ENCODE data around the gene ZNF860.

The ZNF860 gene

GRCh38 chr3:31981206-31982181 is at the start of gene ZNF860, which contains the start of gene OSBPL10:
Gene ZNF860, plus strand, starts transcription at chr3:31981750. Its CDS starts 7,330 bp downstream, at chr3:31989080.
Gene OSBPL10, minus strand, starts transcription at chr3:31981262. Its CDS starts 83 bp downstream, at chr3:31981179.
- DNase-seq (ENCODE audit: low spot score) = peak; percentile 92

DNA sequence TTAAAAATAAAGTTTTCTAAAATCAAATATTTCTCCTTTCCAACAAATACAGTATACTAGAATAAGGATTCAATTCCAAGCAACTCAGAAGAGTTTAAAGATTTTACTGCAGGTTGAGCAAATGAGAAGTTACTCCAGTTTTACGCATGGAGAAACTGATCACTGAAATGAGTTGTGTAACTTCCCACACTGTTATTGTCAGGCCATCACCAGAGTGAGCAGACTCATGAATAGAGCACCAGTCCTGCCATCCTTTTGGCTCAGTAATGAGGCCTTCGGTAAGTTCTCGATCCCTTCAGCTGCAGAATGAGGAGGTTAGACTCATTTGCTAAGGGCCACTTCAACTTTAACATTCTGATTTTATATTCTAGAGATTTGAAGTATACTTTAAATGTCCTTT is 48.6 kb upstream of the ZNF860 start:
- DNase-seq (ENCODE audit: low spot score) (no peak), FAIRE-seq (no peak)

More at GRCh38 chr3:31981206-31982181, at the start of gene ZNF860, which contains the start of gene OSBPL10:
- FAIRE-seq = peak; percentile 81

GRCh38 chr3:31934018-31934417 is 47.5 kb upstream of the ZNF860 start:
- DNase-seq (ENCODE audit: low spot score) (no peak), FAIRE-seq (no peak)

DNA sequence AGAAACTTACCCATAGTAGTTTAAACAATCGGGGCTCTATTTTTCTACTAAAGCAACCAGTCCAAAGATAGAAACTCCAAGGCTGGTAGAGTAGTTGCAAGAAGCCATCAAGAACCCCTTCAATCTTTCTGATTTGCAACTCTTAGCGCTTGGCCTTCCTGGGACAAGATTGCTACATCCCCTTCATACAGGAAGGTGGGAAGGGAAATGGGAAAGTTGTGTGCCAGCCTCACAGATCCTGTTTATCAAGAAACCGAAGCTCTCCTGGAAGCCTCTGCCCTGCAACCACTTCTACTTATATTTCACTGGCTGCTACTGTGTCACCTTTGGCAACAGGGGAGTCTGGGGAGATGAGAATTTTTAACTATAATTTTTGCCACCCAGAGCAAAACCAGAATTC is 46.7 kb upstream of the ZNF860 start:
- DNase-seq (ENCODE audit: low spot score) (no peak), FAIRE-seq (no peak)

DNA sequence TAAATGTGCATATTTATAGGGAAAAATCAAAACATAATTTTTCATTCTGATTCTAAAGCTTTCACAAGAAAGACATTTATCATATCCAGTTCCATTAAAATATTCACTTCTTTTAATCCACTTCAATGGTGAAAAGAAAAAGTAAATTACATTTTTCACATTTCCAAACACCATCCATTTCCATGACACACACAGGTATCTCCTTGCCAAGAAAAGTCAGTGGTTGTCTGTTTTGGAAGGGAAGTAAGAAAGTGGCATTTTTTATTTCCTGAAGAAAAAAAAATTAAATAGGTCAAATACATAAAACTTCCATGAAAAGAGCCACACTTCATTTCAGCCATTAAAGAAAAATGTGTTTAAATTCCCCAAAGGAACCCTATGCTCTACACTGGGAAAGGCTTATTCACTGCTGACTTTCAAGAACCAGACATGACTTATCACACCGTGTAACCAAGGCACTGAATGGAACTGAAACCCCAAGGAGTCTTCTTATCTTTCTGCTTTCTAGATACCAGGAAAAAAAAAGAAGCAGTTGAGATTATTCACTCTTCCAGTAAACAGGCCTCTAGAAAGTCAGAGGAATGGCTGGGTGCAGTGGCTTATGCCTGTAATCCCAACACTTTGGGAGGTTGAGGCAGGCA is 45.0 kb upstream of the ZNF860 start:
- DNase-seq (ENCODE audit: low spot score) = no peak
- no peak for FAIRE-seq

GRCh38 chr3:31937225-31937624 is 44.3 kb upstream of the ZNF860 start:
- no peak for DNase-seq (ENCODE audit: low spot score)

DNA sequence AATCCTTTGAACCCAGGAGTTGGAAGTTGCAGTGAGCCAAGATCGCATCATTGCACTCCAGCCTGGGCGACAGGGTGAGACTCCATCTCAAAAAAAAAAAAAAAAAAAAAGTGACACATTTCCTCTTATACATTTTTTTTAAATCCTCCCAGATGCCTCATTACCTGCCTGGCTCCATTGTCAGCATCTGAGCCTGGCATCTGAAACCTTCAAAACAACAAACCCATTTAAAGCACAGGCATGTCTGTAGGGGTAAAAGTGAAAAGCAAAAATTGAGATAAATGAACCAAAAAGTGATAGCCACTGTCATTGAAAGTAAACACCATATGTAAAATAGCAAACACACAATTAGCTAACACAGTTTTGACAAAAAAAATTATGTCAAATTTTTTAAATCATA is 39.1 kb upstream of the ZNF860 start:
- no peak for FAIRE-seq

More at GRCh38 chr3:31937225-31937624, 44.3 kb upstream of the ZNF860 start:
- FAIRE-seq = no peak

GRCh38 chr3:31943041-31943440 is 38.5 kb upstream of the ZNF860 start:
- FAIRE-seq = no peak

More for the DNA sequence above, 39.1 kb upstream of the ZNF860 start:
- DNase-seq (ENCODE audit: low spot score) = no peak

GRCh38 chr3:31945738-31946052 is 35.9 kb upstream of the ZNF860 start:
- DNase-seq (ENCODE audit: low spot score) = no peak
- no peak for FAIRE-seq

More at GRCh38 chr3:31943041-31943440, 38.5 kb upstream of the ZNF860 start:
- no peak for DNase-seq (ENCODE audit: low spot score)

DNA sequence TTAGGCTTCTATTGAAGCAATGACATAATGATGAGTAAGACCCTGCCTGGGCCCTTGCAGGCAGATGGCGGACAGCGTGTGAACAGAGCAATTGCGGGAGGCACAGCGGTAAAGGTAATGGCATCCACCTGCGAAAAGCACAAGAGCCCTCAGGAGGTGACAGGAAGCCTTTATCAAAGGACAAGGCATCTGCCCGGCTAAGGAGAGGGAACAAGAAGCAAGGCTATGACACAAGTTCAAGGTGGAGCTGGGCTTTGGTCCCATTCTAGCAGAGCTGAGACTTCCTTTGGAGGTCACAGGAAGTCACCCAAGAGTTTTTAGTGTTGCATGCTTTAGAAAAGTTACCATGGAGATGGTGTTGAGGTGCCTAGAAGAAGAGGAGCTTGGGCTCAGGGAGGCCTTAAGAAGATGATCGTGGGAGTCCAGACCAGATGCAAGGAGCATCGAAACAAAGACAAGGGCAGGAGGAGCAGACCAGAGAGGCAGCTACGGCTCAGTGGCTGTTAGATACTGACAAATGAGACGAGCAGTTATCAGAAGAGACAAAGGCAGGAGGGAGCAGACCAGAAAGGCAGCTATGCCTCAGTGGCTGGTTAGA is 35.0 kb upstream of the ZNF860 start:
- DNase-seq (ENCODE audit: low spot score) = no peak
- FAIRE-seq = no peak

DNA sequence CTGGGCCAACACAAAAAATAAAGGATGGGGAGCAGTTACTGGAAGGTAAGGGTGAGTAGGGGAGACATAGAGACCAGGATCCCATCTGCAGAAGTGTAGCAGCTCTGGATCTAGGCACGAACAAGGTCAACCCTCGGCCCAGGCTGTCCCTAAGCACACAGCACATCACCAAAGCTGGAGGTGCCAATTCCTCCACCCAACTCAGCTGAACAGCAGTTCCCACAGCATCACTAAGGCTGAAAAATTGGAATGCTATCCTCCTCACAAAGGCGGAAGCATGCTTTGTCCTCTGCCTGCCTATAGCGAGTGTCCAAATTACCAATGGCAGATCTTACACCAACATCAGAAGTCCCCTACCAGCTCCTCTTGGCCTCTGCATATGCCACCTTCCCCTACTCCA is 34.4 kb upstream of the ZNF860 start:
- DNase-seq (ENCODE audit: low spot score) (no peak), FAIRE-seq (no peak)

GRCh38 chr3:31947671-31948091 is 33.9 kb upstream of the ZNF860 start:
- DNase-seq (ENCODE audit: low spot score) (no peak), FAIRE-seq (no peak)

DNA sequence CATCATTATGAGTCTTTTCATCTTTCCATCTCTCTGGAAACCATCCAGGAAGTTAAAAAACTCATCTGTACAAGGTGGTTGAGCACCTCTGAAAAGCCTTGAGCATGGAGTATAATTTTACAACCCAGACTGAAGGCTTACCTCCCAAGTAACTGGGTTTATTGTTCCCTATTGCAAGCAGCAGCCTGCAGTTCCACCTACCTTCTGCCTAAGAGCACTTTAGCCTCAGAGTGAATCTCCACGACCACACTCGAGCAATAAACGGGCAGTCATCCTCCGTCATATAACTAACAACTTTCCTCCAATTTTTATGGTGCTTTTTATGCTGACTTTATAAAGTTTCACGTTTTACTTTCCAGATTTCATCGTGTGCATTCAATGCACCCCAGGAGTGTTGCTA is 33.3 kb upstream of the ZNF860 start:
- FAIRE-seq (no peak), DNase-seq (ENCODE audit: low spot score) (no peak)

DNA sequence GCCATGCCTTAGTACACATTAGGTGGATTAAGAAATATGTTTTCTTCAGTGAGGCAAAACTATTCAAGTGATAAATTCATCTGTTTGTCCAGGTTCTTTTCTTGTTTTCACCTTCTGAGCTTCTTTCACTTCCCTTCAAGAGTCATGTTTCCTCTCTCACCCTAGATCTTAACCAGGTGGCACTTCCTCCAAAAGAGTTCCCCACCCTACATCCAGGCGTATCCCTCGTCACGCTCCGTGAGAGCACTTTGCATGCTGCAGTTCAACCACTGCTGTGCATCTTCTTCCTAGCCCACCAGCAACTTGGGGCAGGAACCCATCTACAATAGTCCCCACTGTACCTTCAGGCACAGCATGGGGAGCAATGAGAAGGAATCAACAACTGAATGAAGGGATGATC is 29.3 kb upstream of the ZNF860 start:
- FAIRE-seq = peak; percentile 37
- DNase-seq (ENCODE audit: low spot score) = no peak

GRCh38 chr3:31953091-31953490 is 28.5 kb upstream of the ZNF860 start:
- no peak for DNase-seq (ENCODE audit: low spot score)
- no peak for FAIRE-seq

DNA sequence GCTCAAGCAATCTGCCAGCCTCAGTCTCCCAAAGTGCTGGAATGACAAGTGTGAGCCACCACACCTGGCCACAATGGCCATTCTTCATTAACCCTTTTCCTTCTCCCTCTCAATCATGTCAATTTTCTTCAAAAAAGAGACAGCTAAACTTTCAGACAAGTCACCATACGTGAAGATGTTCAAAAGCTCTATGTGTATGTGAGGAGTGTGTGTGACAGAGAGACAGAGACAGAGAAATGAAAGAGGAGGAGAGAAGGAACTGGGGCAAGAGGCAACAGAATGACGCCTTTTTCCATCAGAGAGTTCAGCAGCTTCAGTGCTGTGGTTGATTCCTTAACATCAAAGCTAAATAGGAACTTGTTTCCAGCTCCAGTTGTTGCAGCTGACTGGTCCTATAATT is 27.9 kb upstream of the ZNF860 start:
- DNase-seq (ENCODE audit: low spot score) (no peak), FAIRE-seq (no peak)

DNA sequence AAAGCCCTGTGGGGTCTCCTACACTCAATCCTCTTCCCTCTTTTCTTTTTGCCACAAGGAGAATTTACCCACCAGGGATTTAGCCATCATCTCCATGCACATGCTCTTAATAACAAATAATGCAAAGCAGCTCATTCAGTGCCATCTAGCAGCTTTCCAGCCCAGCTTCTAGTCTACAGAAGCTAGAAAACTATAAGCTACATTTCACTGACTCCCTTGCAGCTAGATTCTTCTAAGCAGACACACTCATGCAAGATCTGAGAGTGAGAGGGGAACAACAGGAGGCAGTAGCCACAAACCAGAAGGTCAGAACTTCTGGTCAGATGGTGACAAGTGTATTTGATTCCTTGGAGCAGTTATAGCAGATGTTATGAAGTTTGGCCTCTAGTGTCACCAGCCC is 26.0 kb upstream of the ZNF860 start:
- FAIRE-seq = no peak
- DNase-seq (ENCODE audit: low spot score) = no peak

DNA sequence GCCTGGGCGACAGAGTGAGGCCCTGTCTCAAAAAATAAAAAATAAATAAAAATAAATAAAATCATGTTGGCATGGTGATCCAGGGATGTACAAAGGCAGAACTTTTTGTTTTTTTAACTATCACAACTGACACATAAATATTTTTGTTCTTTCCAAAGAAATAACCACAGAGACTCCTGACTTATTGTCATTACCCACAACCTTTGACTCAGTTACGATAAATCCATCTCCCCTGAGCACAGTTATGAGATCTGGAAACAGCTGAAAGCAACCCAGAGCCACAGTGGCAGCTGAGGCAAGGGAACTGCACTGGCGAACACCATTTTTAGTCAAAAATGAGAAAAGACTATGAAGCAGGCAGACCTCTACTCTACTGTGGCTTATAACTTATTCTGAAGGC is 24.4 kb upstream of the ZNF860 start:
- DNase-seq (ENCODE audit: low spot score) (no peak), FAIRE-seq (no peak)

DNA sequence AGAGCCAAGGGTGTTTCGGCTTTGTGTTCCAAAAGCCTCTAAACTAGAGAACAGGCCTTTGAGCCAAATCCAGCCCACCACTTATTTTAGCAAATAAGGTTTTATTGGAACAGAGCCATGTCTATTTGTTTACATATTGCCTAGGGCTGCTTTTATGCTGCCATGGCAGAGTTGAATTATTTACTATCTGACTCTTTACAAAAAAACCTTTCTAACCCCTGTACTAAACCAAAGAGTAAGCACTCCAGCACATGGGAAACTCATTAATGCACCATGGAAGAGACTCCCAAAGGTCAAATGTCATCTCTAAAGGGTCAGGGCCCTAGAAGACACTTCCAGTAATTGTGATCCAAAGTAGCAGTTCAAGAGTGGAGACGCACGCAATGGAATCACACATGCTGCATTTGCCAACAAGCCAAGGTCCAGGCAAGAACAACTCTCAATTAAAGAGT is 22.8 kb upstream of the ZNF860 start:
- FAIRE-seq (no peak), DNase-seq (ENCODE audit: low spot score) (no peak)

GRCh38 chr3:31959251-31959650 is 22.3 kb upstream of the ZNF860 start:
- DNase-seq (ENCODE audit: low spot score) (no peak), FAIRE-seq (no peak)

DNA sequence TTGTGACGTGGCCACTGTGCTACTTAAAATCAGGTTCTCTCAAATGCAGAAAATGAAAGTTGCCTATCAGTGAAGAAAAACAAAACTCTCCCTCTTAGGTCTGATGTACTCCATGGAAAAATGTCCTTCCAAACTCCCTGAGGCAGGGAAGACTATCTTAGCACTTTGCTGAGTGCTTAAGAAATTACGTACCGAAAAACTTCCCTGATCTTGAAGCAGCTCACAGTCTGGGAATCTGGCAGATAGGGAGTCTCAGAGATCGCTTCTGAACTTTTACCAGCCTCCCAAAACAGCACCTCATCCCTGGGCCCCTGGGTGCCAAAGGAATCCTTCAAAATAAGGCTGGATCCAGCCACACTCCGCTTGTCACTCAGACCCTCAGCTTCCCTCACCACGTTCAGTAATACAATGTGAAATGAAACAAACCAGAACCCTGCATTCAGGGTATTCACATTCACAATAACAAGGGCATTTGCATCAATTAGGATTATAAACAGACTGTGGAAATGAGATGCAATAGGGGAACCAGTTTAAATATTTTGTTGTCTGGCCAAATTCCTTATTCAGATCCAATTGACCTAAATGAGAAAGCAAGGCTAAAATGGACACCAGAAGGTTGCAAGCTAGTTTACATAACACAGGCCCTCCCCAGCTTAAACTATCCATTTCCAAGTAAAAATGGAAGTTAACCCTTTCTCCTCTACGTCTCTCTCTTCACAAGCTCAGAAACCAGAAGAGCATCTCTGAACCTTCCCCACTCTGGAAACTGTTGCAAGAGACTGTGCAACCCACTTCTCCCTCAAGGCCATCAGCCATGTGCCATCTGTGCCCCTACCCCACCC is 21.4 kb upstream of the ZNF860 start:
- DNase-seq (ENCODE audit: low spot score) = no peak
- peak; percentile 13 for FAIRE-seq
